ENCODE results near the gene CTBP1. TPM values are rescaled to one million over a fixed set of nuclear protein-coding genes. Genes with fewer than 3 reads are reported as not detected.

Gene CTBP1
- total RNA-seq, 1 experiment from 2014 or later = 223 TPM

GRCh38 chr4:1247864-1248244 is 1.1 kb downstream of the CTBP1 start:
- Histone ChIP-seq H4K20me1 (ENCODE audit: low read length) (peaks cover 12% of the 10 kb centered on the region; the same call in 1 of the 2 replicates), H3K9me3 (ENCODE audit: low read length) (no peaks in the 10 kb centered on the region), H3F3A (ENCODE audit: low read length, unreplicated experiment) (no peaks in the 10 kb centered on the region), H3K4me1 (ENCODE audit: insufficient read depth, low read length) (peaks cover 22% of the 10 kb centered on the region), H3K4me2 (ENCODE audit: low read length) (peak overlapping the region; percentile 93), H3K4me3 (ENCODE audit: low read length) (peak overlapping the region; percentile 90), H3K27ac (ENCODE audit: low read length) (peak overlapping the region; percentile 73), H3K27me3 (ENCODE audit: low read length) (no peaks in the 10 kb centered on the region), H3K9ac (ENCODE audit: low read length) (peak overlapping the region; percentile 98), H3K9me2 (replicated peaks; ENCODE audit: low read length) (no peaks in the 10 kb centered on the region), H3K79me2 (ENCODE audit: low read length) (peaks cover 63% of the 10 kb centered on the region), H2AFZ (ENCODE audit: low read length) (no peak overlapping the region), H3K36me3 (ENCODE audit: low read depth, low read length) (no peaks in the 10 kb centered on the region)
- no TSS peak for BruUV-seq (replicated peaks)
- intact Hi-C loops (cut with micrococcal nuclease) = no loop called here
- DNase-seq (no peak), ATAC-seq (peak; percentile 30)
- no peak for TF ChIP-seq EZH2phosphoT487 (IDR thresholded peaks at IDR 0.05; ENCODE audit: borderline replicate concordance, low read length)
- TF ChIP-seq EZH2 (IDR thresholded peaks at IDR 0.05; ENCODE audit: low read length, unreplicated experiment) = no peak
- TF ChIP-seq CTCF (conservative IDR thresholded peaks at IDR 0.05; ENCODE audit: low read depth, low read length) = no peak
- CTCF ChIA-PET = no interaction called here
- POLR2A ChIA-PET (ENCODE audit: unreplicated experiment) = no interaction called here

- no peak for ATAC-seq
Measured at GRCh38 chr4:1246901-1247863, 1.7 kb downstream of the CTBP1 start.

GRCh38 chr4:1246111-1246881 is 2.6 kb downstream of the CTBP1 start:
- peak overlapping the region; percentile 90 for H3K4me3 ChIP-seq (ENCODE audit: low read length)
- H3K27ac ChIP-seq (ENCODE audit: low read length) = peak overlapping the region; percentile 73
- peaks cover 79% of the 10 kb centered on the region for H3K79me2 ChIP-seq (ENCODE audit: low read length)
- POLR2A ChIA-PET (ENCODE audit: unreplicated experiment) = no interaction called here
- H3K27me3 ChIP-seq (ENCODE audit: low read length) = no peaks in the 10 kb centered on the region
- intact Hi-C loops (cut with micrococcal nuclease) = no loop called here
- no peaks in the 10 kb centered on the region for H3K36me3 ChIP-seq (ENCODE audit: low read depth, low read length)
- CTCF ChIA-PET = no interaction called here
- no peak for TF ChIP-seq EZH2 (IDR thresholded peaks at IDR 0.05; ENCODE audit: low read length, unreplicated experiment)
- TF ChIP-seq EZH2phosphoT487 (IDR thresholded peaks at IDR 0.05; ENCODE audit: borderline replicate concordance, low read length) = no peak
- TF ChIP-seq CTCF (conservative IDR thresholded peaks at IDR 0.05; ENCODE audit: low read depth, low read length) = no peak
- no peak for ATAC-seq
- peak; percentile 42 for DNase-seq
- peak overlapping the region; percentile 98 for H3K9ac ChIP-seq (ENCODE audit: low read length)
- BruUV-seq (replicated peaks) = TSS peak; percentile 45
- H4K20me1 ChIP-seq (ENCODE audit: low read length) = peaks cover 15% of the 10 kb centered on the region; the same call in 1 of the 2 replicates
- peaks cover 22% of the 10 kb centered on the region for H3K4me1 ChIP-seq (ENCODE audit: insufficient read depth, low read length)
- H3K9me2 ChIP-seq (replicated peaks; ENCODE audit: low read length) = no peaks in the 10 kb centered on the region
- H3F3A ChIP-seq (ENCODE audit: low read length, unreplicated experiment) = no peaks in the 10 kb centered on the region
- H3K9me3 ChIP-seq (ENCODE audit: low read length) = no peaks in the 10 kb centered on the region
- no peak overlapping the region for H2AFZ ChIP-seq (ENCODE audit: low read length)
- H3K4me2 ChIP-seq (ENCODE audit: low read length) = peak overlapping the region; percentile 93

More at GRCh38 chr4:1246901-1247863, 1.7 kb downstream of the CTBP1 start:
- no peak for DNase-seq
- peak overlapping the region; percentile 73 for H3K27ac ChIP-seq (ENCODE audit: low read length)
- H3K36me3 ChIP-seq (ENCODE audit: low read depth, low read length) = no peaks in the 10 kb centered on the region
- no peaks in the 10 kb centered on the region for H3F3A ChIP-seq (ENCODE audit: low read length, unreplicated experiment)
- H3K4me3 ChIP-seq (ENCODE audit: low read length) = peak overlapping the region; percentile 90
- no peaks in the 10 kb centered on the region for H3K9me2 ChIP-seq (replicated peaks; ENCODE audit: low read length)
- TF ChIP-seq EZH2phosphoT487 (IDR thresholded peaks at IDR 0.05; ENCODE audit: borderline replicate concordance, low read length) = no peak
- intact Hi-C loops (cut with micrococcal nuclease) = no loop called here
- POLR2A ChIA-PET (ENCODE audit: unreplicated experiment) = no interaction called here
- peaks cover 15% of the 10 kb centered on the region; the same call in 1 of the 2 replicates for H4K20me1 ChIP-seq (ENCODE audit: low read length)
- peak overlapping the region; percentile 93 for H3K4me2 ChIP-seq (ENCODE audit: low read length)
- BruUV-seq (replicated peaks) = no TSS peak
- H3K9ac ChIP-seq (ENCODE audit: low read length) = peak overlapping the region; percentile 98
- no peak overlapping the region for H2AFZ ChIP-seq (ENCODE audit: low read length)
- H3K79me2 ChIP-seq (ENCODE audit: low read length) = peaks cover 70% of the 10 kb centered on the region
- peaks cover 22% of the 10 kb centered on the region for H3K4me1 ChIP-seq (ENCODE audit: insufficient read depth, low read length)
- no peaks in the 10 kb centered on the region for H3K9me3 ChIP-seq (ENCODE audit: low read length)
- CTCF ChIA-PET = no interaction called here
- H3K27me3 ChIP-seq (ENCODE audit: low read length) = no peaks in the 10 kb centered on the region

All from PC-3 (cell line).